Measurements from ENCODE around the gene TRPM1.

The TRPM1 gene

GRCh38 chr15:31130576-31131237 lies 29.2 kb upstream of the TRPM1 start:
- TF ChIP-seq GATA3 (IDR thresholded peaks at IDR 0.05; ENCODE audit: low read depth, low read length): no peak
- TF ChIP-seq GATA2 (IDR thresholded peaks at IDR 0.05; ENCODE audit: low read depth, low read length): no peak

GRCh38 chr15:31129769-31130303 lies 28.3 kb upstream of the TRPM1 start:
- TF ChIP-seq GATA3 (IDR thresholded peaks at IDR 0.05; ENCODE audit: low read depth, low read length): no peak
- no peak for TF ChIP-seq GATA2 (IDR thresholded peaks at IDR 0.05; ENCODE audit: low read depth, low read length)

DNA sequence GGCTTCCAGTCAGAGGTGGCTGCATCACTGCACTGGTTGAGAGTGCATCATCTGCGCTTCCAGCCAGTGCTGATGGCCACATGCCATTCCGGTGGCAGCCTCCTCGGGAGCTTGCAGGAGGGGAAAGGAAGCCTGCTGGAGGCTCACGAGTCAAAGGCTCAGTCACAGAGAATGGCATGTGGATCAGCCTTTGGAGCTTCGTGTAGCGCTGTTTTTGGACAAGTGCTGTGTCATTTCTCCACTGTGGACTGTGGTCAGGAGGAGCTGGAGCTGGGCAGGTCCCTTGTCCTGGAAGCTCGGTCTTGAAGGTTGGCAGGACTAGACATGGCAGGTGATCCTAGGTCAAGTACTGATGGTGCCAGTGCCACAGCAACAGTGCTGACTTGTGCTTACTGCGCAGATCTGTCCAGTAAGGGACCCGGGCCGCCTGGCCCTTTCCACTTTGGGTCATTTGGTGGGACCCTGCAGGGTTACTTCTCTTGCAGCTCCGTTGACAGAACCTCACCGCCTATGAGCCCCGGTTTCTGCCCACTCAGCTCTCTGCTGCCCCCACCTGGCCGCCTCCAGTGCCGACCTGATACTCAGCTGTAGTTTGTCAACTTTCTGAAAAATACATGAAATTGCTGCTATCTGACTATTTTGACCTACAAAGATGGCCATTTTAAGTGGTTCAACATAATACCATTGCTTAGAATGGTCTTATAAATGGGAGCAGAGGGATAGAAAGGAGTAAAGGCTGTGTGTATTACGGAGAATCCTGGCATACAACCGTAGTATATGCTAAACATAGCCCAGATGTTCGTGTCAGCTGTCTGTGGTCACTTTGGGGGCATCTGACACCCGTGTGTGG lies 27.6 kb upstream of the TRPM1 start:
- TF ChIP-seq GATA2 (IDR thresholded peaks at IDR 0.05; ENCODE audit: low read depth, low read length) (no peak), GATA3 (IDR thresholded peaks at IDR 0.05; ENCODE audit: low read depth, low read length) (no peak)

DNA sequence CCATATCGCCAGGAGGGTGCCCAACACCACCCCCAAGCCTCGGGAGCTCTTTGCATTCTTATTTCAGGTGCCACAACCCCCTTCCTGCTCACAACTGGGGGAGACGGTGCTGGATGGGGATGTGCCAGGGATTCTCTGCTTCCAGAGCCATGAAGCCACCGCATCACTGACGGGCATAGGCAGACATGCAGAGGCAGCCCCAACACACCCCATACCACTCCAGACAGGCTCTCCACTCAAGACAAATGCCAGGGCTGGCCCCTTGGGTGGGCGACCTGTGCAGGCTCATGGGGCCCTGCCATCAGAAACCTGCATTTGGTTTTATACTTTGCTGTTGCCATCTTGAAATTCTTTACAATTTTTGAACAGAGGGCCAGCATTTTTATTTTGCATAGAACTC lies 27.0 kb upstream of the TRPM1 start:
- no peak for TF ChIP-seq GATA2 (IDR thresholded peaks at IDR 0.05; ENCODE audit: low read depth, low read length)
- no peak for TF ChIP-seq GATA3 (IDR thresholded peaks at IDR 0.05; ENCODE audit: low read depth, low read length)

DNA sequence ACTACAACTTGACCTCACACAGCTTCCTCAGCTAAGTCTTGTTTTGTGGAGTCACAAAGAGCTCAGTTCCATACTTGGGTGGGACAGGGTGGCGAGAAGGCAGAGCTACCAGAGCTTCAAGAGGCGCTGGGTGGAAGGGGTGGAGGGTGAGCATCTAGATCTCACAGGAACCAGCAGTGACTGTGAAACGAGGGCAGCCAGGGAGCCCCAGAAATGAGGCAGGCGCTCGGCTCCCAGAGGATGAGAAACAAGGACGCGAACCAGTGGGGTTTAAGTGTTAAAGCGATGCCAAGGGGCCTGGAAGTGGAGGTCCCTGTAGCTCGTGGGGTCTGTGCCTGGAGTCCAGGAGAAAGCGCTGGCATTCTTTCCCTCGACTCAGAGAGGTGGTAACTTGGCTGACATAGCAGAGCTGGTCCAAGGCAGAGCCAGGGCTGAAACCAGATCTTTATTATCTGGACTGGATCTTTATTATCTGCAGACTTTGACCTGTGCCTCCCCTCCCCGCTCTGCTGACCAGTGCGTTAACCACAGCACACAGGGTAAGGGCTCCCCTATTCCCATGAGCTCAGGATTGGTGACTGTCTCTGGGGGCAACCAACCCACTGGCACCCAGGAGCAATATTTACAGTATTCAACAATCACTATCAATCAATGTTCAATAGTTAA lies 26.2 kb upstream of the TRPM1 start:
- TF ChIP-seq GATA2 (IDR thresholded peaks at IDR 0.05; ENCODE audit: low read depth, low read length) (peak; percentile 59), GATA3 (IDR thresholded peaks at IDR 0.05; ENCODE audit: low read depth, low read length) (no peak)

DNA sequence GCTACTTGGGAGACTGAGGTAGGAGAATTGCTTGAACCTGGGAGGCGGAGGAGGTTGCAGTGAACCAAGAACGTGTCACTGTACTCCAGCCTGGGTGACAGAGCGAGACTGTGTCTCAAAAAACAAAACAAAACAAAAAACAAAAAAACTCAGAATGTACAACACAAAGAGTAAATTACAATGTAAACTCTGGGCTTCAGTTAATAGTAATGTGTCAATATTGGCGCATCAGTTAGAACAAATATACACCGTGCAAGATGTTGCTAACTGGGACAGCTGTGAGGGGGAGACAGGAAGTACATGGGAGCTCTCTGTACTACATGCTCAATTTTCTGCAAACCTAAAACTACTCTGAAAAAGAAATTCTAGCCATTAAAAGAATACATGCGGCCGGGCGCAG lies 23.5 kb upstream of the TRPM1 start:
- no peak for TF ChIP-seq GATA2 (IDR thresholded peaks at IDR 0.05; ENCODE audit: low read depth, low read length)

DNA sequence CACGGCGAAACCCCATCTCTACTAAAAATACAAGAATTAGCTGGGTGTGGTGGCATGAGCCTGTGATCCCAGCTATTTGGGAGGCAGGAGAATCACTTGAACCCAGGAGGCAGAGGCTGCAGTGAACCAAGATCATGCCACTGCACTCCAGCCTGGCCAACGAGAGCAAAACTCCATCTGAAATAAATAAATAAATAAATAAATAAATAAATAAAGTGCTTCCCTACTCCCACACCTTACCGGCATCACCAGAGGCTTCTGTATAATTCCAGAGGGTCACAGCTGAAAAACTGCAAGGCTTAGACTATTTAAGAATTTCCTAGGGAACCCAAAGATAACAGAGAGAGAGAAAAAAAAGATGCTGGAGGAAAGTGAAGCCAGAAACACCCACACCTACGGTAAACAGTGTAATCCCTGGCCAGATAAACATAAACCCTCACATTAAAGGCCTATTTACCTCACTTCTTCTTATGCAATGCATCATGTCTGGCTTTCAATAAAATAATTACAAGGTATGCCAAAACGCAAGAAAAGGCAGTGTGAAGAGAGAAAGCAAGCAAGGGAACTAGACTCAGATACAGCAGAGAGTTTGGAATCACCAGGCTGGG lies 15.0 kb upstream of the TRPM1 start:
- TF ChIP-seq GATA3 (IDR thresholded peaks at IDR 0.05; ENCODE audit: low read depth, low read length): no peak
- TF ChIP-seq GATA2 (IDR thresholded peaks at IDR 0.05; ENCODE audit: low read depth, low read length): no peak

- no peak for TF ChIP-seq GATA2 (IDR thresholded peaks at IDR 0.05; ENCODE audit: low read depth, low read length)
- TF ChIP-seq GATA3 (IDR thresholded peaks at IDR 0.05; ENCODE audit: low read depth, low read length): no peak
Measured at GRCh38 chr15:31111091-31111647, 9.6 kb upstream of the TRPM1 start.

DNA sequence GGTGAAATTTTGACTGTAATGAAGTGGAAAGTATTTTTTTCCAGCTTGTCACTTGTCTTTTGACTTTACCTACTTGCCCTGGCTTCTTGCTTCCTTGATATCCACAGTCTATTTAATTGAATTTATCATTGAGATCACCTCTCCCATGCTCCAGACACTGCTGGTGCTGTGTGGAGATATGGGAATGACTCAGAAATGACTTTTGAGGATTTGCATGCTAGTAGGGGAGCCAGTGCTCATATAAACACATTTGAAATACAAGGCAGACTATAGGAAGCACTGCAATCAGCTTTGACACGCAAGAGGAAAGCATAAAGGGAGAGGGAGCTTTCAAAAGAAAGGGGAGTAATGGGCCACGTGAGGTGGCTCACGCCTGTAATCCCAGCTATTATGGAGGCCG lies 7.3 kb upstream of the TRPM1 start:
- TF ChIP-seq GATA2 (IDR thresholded peaks at IDR 0.05; ENCODE audit: low read depth, low read length) (no peak), GATA3 (IDR thresholded peaks at IDR 0.05; ENCODE audit: low read depth, low read length) (no peak)

- no peak for TF ChIP-seq GATA3 (IDR thresholded peaks at IDR 0.05; ENCODE audit: low read depth, low read length)
- no peak for TF ChIP-seq GATA2 (IDR thresholded peaks at IDR 0.05; ENCODE audit: low read depth, low read length)
Measured at GRCh38 chr15:31106495-31107300, 5.2 kb upstream of the TRPM1 start.

- TF ChIP-seq GATA2 (IDR thresholded peaks at IDR 0.05; ENCODE audit: low read depth, low read length) (no peak), GATA3 (IDR thresholded peaks at IDR 0.05; ENCODE audit: low read depth, low read length) (no peak)
Measured at GRCh38 chr15:31104003-31104402, 2.5 kb upstream of the TRPM1 start.

DNA sequence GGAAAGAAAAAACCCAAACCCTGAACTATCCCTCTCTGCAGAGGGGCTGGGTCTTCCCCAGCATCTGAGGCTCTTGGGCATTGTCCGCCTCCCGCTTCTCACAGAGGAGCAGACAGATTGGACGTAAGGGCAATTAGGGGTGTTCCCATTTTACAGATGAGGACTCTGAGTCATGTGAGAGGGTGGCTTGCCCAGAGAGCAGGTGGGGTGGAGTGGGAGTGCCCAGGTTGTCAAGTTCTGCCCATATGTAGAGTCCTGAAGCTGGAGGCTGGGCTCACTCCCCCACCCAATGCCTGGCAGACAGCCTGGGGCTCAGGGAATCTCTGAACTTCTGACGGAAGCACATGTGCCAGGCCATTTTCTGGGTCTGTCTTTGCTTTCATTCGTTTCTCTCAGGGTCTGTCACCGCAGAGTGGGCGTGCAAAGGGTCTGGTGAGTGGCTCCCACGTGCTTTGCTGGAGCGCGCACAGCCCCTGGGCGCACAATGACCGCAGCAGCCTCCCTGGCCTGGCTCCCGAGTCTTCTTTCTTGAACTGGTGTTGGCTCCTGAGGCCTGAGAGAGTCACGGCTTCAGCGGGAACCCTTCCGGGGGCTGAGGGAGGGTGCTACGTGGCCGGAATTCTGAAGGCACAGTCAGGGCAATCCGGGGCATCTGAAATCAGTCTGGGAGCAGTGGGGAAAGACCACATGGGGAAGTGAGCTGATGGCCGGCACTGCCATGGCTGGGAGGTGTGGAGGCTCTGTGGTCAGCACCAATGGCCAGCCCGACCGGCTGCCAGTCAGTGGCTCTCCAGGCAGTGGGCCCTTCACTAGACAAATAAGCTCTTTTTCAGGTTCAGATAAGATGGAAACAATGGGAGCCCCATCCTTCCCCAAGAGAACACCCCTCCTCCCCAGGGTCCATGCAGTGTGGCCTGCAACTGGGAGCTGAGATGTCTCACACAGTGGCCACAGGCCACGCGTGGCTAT lies 1.1 kb upstream of the TRPM1 start:
- TF ChIP-seq GATA2 (IDR thresholded peaks at IDR 0.05; ENCODE audit: low read depth, low read length) (no peak), GATA3 (IDR thresholded peaks at IDR 0.05; ENCODE audit: low read depth, low read length) (no peak)
